HepG2 (cell line): ENCODE results near the gene RTN4RL2. TPM values are rescaled to one million over a fixed set of nuclear protein-coding genes. Genes with fewer than 3 reads are reported as not detected.

Experiments
- AKAP8 ChIP-seq: sonication (generic); formaldehyde crosslinking; IDR thresholded peaks from 2 replicates; pipeline ENCODE4 v1.5.1; 2020; ENCODE audit warnings: mild to moderate bottlenecking, missing genetic modification reagents
- CEBPB ChIP-seq: IDR thresholded peaks from 2 replicates; pipeline ENCODE4 v1.6.1; 2011; ENCODE audit warnings: low read depth, low read length, improper control_type of control experiment, borderline replicate concordance
- FOXK2 ChIP-seq: fragments of 450-650 bp; IDR thresholded peaks from 2 replicates; pipeline ENCODE4 v1.6.1; 2016
- GPN1 ChIP-seq: sonication (generic); formaldehyde crosslinking; IDR thresholded peaks from 2 replicates; pipeline ENCODE4 v1.5.1; 2020; ENCODE audit warnings: missing genetic modification reagents, borderline replicate concordance
- NFE2L1 ChIP-seq: sonication (generic); formaldehyde crosslinking; IDR thresholded peaks from 2 replicates; pipeline ENCODE4 v1.4.0; 2020; ENCODE audit warnings: missing genetic modification reagents, mild to moderate bottlenecking, borderline replicate concordance
- TARDBP ChIP-seq: sonication (generic); formaldehyde crosslinking; IDR thresholded peaks from 2 replicates; pipeline ENCODE4 v1.8.0; 2022; ENCODE audit warnings: mild to moderate bottlenecking, missing genetic modification reagents
- TBX2 ChIP-seq: sonication (generic); formaldehyde crosslinking; IDR thresholded peaks from 2 replicates; pipeline ENCODE4 v1.5.0; 2020; ENCODE audit warnings: missing genetic modification reagents, mild to moderate bottlenecking, borderline replicate concordance
- ZNF605 ChIP-seq: sonication (generic); formaldehyde crosslinking; IDR thresholded peaks from 2 replicates; pipeline ENCODE4 v1.8.0; 2022; ENCODE audit warnings: mild to moderate bottlenecking, missing genetic modification reagents
- polyA plus RNA-seq, 8 experiments: library from polyadenylated mRNA; depleted of rRNA in 3 of 8; stranded (reverse) in 7 of 8; unstranded in 1 of 8; fragments of >200 nt; fragmentation: Illumina TruSeq in 4 of 8; extraction: Trizol in 4 of 8; gene quantifications; 2 replicates each; pipeline versions ENCODE4 v1.2.1 to v1.2.3, GENCODE V29; 2011 to 2016; ENCODE audit warnings: low read depth in 4 of 8, missing spikeins in 1 of 8, mixed read lengths in 1 of 8; ENCODE audit not compliant: insufficient read depth in 1 of 8
- total RNA-seq, 5 experiments: library from RNA; depleted of rRNA; stranded (reverse); fragments of >200 nt; fragmentation: Illumina TruSeq; extraction: Trizol; gene quantifications; 2 replicates each; pipeline ENCODE4 v1.2.3, GENCODE V29; 2016; ENCODE audit warnings: low read depth in 1 of 5
- TF ChIP-seq, protein P1 (sequence below): sonication (generic); formaldehyde crosslinking; conservative IDR thresholded peaks from 2 replicates; pipeline ENCODE4 v1.4.0; 2020; ENCODE audit warnings: mild to moderate bottlenecking, missing genetic modification reagents, moderate library complexity
- TF ChIP-seq, protein P2 (sequence below): sonication (generic); formaldehyde crosslinking; conservative IDR thresholded peaks from 2 replicates; pipeline ENCODE4 v1.8.0; 2022; ENCODE audit warnings: low read depth, missing genetic modification reagents
- TF ChIP-seq, protein P3 (sequence below): IDR thresholded peaks from 2 replicates; pipeline ENCODE4 v1.6.1; 2016; ENCODE audit warnings: mild to moderate bottlenecking
- TF ChIP-seq, protein P4 (sequence below): sonication (generic); formaldehyde crosslinking; IDR thresholded peaks from 2 replicates; pipeline ENCODE4 v1.8.0; 2022; ENCODE audit warnings: mild to moderate bottlenecking, missing genetic modification reagents
- TF ChIP-seq, protein P5 (sequence below): sonication (generic); formaldehyde crosslinking; IDR thresholded peaks from 2 replicates; pipeline ENCODE4 v1.5.1; 2020; ENCODE audit warnings: missing genetic modification reagents, mild to moderate bottlenecking, borderline replicate concordance
- TF ChIP-seq, protein P6 (sequence below): sonication (generic); formaldehyde crosslinking; IDR thresholded peaks from 2 replicates; pipeline ENCODE4 v1.4.0; 2020; ENCODE audit warnings: missing genetic modification reagents

RTN4RL2 gene
- total and polyA plus RNA-seq, 2 of the 13 experiments (the other 11 are each of a cell fraction or from before 2014, with no cell fraction given): 1.3 to 4.3 TPM

DNA sequence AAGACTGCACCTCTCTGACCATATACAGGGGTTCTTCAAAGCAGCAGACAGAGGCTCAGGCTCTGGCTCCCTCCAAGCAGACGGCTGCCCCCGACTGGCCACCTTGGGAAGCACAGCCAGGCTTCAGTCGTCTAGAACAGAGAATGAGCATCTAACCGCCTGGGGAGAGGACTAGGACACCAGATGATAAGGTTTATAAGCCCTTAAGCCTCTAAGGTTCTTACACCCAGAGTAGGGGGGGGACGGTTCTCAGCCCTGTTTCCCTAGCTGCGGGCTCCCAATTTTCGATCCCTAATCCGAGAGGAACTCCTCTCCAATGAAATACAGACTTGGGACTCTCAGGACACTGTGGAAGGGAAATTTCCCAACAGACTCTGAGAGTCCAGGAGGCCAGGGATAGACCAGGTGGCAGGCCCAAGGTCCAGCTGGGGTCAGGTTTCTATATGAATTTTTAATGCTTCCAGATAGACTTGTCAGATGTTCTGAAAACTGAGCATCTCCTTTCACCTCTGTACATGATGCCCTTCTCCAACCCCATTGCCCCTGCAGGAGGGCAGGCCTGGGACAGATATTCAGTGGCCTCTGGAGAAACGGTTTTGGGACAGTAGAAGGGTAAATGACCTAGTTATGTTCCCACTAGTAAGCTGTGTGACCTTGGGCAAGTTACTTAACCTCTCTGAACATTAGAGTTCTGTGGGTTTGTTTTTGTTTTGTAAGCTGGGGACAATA is 20.2 kb downstream of the RTN4RL2 start (continued):
- TF ChIP-seq, protein P1, sequence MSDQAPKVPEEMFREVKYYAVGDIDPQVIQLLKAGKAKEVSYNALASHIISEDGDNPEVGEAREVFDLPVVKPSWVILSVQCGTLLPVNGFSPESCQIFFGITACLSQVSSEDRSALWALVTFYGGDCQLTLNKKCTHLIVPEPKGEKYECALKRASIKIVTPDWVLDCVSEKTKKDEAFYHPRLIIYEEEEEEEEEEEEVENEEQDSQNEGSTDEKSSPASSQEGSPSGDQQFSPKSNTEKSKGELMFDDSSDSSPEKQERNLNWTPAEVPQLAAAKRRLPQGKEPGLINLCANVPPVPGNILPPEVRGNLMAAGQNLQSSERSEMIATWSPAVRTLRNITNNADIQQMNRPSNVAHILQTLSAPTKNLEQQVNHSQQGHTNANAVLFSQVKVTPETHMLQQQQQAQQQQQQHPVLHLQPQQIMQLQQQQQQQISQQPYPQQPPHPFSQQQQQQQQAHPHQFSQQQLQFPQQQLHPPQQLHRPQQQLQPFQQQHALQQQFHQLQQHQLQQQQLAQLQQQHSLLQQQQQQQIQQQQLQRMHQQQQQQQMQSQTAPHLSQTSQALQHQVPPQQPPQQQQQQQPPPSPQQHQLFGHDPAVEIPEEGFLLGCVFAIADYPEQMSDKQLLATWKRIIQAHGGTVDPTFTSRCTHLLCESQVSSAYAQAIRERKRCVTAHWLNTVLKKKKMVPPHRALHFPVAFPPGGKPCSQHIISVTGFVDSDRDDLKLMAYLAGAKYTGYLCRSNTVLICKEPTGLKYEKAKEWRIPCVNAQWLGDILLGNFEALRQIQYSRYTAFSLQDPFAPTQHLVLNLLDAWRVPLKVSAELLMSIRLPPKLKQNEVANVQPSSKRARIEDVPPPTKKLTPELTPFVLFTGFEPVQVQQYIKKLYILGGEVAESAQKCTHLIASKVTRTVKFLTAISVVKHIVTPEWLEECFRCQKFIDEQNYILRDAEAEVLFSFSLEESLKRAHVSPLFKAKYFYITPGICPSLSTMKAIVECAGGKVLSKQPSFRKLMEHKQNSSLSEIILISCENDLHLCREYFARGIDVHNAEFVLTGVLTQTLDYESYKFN: peak; percentile 71
- no peak for TF ChIP-seq NFE2L1 (CRISPR knock-in tag)
- TF ChIP-seq AKAP8: 0 out of 2 replicates have a peak, but pooled peaks have one; percentile 65
- no peak for TF ChIP-seq GPN1
- TF ChIP-seq FOXK2: no peak
- TF ChIP-seq, protein P2, sequence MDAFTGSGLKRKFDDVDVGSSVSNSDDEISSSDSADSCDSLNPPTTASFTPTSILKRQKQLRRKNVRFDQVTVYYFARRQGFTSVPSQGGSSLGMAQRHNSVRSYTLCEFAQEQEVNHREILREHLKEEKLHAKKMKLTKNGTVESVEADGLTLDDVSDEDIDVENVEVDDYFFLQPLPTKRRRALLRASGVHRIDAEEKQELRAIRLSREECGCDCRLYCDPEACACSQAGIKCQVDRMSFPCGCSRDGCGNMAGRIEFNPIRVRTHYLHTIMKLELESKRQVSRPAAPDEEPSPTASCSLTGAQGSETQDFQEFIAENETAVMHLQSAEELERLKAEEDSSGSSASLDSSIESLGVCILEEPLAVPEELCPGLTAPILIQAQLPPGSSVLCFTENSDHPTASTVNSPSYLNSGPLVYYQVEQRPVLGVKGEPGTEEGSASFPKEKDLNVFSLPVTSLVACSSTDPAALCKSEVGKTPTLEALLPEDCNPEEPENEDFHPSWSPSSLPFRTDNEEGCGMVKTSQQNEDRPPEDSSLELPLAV (CRISPR knock-in tag): no peak
- TF ChIP-seq, protein P3, sequence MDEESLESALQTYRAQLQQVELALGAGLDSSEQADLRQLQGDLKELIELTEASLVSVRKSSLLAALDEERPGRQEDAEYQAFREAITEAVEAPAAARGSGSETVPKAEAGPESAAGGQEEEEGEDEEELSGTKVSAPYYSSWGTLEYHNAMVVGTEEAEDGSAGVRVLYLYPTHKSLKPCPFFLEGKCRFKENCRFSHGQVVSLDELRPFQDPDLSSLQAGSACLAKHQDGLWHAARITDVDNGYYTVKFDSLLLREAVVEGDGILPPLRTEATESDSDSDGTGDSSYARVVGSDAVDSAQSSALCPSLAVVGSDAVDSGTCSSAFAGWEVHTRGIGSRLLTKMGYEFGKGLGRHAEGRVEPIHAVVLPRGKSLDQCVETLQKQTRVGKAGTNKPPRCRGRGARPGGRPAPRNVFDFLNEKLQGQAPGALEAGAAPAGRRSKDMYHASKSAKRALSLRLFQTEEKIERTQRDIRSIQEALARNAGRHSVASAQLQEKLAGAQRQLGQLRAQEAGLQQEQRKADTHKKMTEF (CRISPR knock-in tag): peak; percentile 32; the same call in 1 of the 2 replicates
- TF ChIP-seq, protein P4, sequence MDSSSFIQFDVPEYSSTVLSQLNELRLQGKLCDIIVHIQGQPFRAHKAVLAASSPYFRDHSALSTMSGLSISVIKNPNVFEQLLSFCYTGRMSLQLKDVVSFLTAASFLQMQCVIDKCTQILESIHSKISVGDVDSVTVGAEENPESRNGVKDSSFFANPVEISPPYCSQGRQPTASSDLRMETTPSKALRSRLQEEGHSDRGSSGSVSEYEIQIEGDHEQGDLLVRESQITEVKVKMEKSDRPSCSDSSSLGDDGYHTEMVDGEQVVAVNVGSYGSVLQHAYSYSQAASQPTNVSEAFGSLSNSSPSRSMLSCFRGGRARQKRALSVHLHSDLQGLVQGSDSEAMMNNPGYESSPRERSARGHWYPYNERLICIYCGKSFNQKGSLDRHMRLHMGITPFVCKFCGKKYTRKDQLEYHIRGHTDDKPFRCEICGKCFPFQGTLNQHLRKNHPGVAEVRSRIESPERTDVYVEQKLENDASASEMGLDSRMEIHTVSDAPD (CRISPR knock-in tag): no peak
- TF ChIP-seq, protein P5, sequence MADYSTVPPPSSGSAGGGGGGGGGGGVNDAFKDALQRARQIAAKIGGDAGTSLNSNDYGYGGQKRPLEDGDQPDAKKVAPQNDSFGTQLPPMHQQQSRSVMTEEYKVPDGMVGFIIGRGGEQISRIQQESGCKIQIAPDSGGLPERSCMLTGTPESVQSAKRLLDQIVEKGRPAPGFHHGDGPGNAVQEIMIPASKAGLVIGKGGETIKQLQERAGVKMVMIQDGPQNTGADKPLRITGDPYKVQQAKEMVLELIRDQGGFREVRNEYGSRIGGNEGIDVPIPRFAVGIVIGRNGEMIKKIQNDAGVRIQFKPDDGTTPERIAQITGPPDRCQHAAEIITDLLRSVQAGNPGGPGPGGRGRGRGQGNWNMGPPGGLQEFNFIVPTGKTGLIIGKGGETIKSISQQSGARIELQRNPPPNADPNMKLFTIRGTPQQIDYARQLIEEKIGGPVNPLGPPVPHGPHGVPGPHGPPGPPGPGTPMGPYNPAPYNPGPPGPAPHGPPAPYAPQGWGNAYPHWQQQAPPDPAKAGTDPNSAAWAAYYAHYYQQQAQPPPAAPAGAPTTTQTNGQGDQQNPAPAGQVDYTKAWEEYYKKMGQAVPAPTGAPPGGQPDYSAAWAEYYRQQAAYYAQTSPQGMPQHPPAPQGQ: no peak
- peak; percentile 32; the same call in 1 of the 2 replicates for TF ChIP-seq TARDBP (CRISPR knock-in tag)
- peak; percentile 12; the same call in 1 of the 2 replicates for TF ChIP-seq TBX2 (CRISPR knock-in tag)
- TF ChIP-seq ZNF605 (CRISPR knock-in tag): no peak
- TF ChIP-seq CEBPB: 0 out of 2 replicates have a peak, but pooled peaks have one; percentile 48
- TF ChIP-seq, protein P6, sequence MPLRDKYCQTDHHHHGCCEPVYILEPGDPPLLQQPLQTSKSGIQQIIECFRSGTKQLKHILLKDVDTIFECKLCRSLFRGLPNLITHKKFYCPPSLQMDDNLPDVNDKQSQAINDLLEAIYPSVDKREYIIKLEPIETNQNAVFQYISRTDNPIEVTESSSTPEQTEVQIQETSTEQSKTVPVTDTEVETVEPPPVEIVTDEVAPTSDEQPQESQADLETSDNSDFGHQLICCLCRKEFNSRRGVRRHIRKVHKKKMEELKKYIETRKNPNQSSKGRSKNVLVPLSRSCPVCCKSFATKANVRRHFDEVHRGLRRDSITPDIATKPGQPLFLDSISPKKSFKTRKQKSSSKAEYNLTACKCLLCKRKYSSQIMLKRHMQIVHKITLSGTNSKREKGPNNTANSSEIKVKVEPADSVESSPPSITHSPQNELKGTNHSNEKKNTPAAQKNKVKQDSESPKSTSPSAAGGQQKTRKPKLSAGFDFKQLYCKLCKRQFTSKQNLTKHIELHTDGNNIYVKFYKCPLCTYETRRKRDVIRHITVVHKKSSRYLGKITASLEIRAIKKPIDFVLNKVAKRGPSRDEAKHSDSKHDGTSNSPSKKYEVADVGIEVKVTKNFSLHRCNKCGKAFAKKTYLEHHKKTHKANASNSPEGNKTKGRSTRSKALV (CRISPR knock-in tag): 0 out of 2 replicates have a peak, but pooled peaks have one; percentile 9
